NCI-H69 (cell line): ENCODE data around the gene SLC45A3.

Experiments used
- DNase-seq: peaks from one replicate; lab custom pipeline; 2025; lab: John Stamatoyannopoulos, UW

The SLC45A3 gene

GRCh38 chr1:205633421-205633976 is 46.8 kb downstream of the SLC45A3 start:
- peak; percentile 97 for DNase-seq

DNA sequence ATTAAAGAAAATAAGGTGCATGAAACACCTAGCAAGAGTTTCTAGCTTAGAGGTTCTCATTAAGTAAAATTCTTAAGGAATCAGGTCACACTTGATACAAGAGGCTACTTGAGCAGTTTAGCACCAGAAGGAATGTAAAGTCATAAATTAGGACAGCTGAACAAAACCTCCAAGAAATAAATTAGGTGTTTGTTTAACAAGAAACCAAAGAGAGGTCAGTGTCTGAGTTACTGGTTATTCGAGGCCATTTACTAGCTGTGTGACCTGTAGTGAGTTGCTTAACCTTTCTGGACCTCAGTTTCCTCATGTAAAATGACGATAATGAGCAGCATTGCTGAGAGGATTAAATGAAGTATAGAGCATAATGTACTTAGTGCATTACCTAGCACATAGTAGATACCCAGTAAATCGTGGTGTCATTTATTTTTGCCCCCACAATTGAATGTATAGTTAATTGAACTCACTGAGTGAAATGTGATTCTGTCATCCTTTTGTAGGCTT is 47.6 kb downstream of the SLC45A3 start:
- peak; percentile 64 for DNase-seq

DNA sequence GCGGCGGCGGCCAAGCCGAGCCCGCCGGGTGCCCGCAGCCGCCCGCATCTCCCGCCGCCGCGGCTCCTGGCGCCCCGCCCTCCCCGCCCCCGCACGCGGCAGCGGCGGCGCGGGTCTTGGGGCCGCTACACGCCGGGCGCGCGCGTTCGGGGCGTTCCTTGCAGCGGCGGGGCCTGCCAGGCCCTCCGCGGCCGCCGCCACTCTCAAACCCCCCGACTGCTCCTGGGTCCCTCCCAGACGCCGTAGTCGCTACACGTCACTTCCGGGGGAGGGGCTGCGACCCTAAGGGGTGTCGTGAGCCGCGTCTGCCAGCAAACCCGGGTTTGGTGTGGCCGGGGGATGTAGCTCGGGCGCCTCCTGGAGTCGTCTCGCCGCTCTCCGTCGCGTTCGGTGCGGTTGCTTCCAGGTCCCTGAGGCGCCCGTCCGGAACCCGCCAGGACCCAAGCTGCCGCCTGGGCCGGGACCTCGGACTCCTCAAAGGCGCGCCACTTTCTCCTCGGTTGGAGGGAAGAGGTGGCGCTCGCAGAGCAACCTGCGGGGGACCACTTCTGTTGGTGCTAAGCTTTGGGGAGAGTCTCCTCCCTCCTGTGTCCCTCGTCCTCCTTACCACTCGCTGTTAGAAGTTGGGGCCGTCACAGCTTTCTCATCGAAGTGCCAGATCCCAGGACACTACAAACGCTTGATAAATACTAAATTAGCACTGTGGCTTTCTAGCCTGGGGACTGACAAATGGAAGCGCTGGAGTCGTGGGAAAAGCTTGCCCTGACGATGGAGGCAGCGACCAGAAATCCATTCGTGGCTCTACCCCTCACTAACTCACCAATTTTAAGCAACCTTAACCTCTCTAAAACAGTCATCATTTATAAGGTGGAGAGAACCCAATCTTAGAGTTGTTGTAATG is 48.3 kb downstream of the SLC45A3 start, which contains the start of gene ELK4:
Gene ELK4 (minus strand): TSS at position 244 of the 901 bp plus-strand sequence. CDS start 8,129 bp downstream, outside the sequence.
- peak; percentile 99 for DNase-seq

DNA sequence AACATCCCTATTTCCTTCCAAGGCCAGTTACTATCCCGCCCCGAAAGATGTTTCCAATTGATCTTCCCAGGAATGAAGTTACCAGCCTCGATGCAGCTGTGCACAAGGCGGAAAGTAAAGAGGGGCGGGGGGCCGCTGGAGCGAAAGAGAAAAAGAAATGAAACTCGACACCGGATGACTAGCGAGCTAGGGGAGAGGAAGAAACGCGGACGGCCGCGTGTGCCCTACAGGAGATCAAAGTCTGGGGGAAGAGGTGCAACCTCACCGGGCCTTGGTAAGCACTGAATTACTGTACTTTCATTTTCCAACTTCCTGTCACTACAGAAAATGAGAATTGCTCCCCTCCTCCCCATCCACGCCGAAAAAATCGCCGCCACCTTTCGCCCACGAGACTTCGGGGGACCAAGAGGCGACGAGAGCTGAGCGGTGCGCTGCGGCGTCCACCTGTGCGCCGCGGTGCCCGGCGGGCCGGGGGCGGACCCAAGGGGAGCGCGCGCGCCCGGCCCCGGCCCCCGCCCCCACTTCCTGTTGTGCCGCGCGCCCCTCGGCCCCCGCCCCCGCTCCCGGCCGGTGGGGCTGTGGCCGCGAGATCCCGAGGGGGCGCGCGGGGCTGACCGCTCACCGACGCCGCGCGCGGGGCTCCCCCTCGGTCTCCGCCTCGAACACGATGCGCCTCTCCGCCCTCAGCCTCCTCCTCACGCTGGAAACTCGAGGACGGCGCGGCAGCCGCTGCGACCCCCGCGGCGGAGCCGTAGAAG is 49.1 kb downstream of the SLC45A3 start:
- peak; percentile 96 for DNase-seq

DNA sequence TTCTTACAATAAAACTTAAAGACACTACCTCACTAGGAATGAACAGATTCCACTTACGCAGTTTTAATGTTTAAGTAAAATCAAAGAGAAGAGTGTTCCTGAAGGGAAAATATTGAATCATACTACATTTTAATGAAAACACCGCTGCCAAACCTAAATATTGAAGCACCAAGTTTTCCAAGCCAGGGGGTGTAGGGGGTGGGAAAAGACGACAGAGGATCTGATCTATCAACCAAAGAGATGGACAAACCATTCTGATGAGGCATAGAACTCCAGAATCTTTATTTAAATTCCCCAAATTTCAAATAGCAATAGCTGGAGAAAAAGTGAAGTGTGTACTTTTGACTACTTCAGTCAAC is 49.7 kb downstream of the SLC45A3 start:
- no peak for DNase-seq

GRCh38 chr1:205630241-205630640 is 50.1 kb downstream of the SLC45A3 start:
- no peak for DNase-seq

DNA sequence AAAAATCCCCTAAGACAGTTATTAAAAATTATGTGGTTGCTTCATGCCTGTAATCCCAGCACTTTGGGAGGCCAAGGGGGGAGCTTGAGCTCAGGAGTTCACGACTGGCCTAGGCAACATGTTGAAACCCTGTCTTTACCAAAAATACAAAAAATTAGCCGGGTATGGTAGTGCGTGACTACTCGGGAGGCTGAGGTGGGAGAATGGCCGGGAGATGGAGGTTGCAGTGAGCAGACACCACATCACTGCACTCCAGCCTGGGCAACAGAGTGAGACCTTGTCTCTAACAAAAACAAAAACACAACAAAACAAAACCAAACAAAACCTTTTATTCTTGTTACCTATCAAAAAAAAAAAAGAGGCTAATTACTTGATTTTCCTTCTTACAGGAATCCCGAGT is 50.6 kb downstream of the SLC45A3 start:
- DNase-seq = no peak

DNA sequence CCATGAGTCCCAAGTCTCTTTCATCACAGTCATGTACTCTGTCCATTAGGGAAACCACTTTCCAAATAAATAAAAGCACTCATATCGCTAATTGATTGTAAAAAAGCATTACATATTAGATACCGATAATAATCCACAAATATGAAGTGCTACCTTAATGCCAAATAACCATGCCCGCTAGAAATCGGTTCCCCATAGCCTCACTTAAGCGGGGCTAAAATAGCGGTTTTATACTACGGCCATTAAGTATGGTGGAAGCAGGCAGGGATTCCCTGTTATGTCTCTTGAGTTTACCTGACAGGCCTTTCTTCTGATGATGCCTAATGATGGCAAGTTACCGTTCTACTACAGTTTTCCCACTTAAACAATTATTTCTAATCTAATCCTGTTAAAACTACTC is 52.4 kb downstream of the SLC45A3 start:
- no peak for DNase-seq

GRCh38 chr1:205626216-205626615 is 54.1 kb downstream of the SLC45A3 start:
- no peak for DNase-seq

DNA sequence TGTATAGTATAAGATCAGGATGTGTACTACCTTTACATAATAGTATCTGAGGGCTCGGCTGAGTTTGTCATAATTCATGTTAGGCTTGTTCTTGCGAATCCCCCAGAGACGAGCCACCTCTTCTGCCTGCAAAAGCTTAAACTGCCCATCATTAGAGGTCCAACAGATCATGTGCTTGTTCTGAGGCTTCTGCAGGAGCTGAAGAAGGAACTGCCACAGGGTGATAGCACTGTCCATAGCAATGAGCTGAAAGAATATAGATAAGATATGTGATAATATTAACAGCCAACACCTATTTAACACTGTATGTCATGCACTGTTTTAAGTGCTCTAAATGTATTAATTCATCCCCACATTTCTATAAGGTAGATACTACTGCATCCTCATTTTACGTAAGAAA is 56.7 kb downstream of the SLC45A3 start:
- DNase-seq = no peak

DNA sequence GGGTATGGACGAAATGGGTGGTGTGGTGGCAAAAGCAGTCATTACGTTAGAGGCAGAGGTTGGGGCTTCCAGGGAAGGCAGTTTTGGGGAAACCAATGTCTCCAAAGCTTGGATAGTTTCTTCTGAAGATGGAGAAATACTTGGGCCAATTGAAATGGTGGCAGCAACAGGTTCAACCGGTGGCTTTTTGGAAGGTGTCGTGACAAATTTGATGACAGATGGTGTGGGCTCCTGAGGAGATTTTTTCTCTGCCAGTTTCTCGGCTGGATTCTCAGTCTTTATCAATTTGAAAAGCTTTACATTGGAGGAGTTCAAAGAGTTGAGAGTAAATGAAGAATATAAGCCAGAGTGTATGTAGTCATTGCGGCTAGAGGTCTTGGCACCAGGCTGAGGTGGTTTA is 60.0 kb downstream of the SLC45A3 start:
- DNase-seq = no peak

GRCh38 chr1:205619376-205619775 is 60.9 kb downstream of the SLC45A3 start:
- DNase-seq = no peak

DNA sequence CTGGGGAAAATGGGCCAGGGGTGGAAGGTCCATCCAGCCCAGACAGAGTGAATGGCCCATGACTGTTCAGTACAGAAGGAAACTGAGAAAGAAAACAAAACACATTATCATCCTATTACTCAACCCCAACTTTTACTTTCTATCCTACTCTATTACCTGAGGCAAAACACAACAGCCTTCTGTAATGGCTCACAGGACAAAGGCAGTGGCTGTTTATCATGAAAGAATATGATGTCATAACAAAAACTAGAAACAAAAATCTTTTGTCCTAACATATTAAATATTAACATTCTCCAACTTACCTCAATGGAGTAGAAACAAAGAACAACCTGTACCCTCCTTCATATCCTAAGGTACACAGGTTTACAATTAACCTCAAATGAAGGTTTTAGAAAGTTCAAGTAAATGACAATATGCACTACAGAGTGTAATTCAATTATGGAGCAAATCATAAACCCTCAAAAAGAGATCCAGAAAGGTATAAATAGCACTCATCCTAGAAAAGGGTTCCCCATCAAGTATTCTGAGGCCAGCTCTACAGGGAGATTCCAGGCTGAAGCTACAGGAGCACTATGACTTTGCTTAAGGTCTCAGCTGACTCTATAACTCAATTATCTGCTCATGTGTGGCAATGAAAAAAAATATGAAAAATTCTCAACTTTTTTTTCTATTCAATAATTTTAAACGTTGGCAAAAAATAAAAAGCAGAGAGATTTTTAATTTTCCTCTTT is 63.6 kb downstream of the SLC45A3 start:
- DNase-seq = no peak

DNA sequence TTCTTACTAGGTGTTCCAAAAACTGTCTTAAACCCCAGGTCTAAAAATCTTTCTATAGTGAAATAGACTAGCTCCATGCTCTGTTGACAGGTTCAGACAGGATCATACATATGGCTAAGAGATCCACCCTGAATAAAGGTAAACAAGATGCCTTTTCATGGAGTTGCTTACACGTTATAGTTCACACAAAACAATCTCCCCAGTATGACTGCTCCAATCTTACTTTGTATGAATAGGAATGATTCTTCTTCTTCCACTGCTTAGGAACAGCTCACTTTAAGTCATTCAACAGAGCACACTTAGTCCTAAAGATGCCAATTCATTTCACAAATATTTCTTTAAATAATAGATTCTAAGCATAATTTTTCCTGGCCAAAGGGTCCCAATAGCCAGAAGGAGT is 64.5 kb downstream of the SLC45A3 start:
- DNase-seq = no peak

GRCh38 chr1:205613854-205614412 is 66.4 kb downstream of the SLC45A3 start:
- DNase-seq = no peak

DNA sequence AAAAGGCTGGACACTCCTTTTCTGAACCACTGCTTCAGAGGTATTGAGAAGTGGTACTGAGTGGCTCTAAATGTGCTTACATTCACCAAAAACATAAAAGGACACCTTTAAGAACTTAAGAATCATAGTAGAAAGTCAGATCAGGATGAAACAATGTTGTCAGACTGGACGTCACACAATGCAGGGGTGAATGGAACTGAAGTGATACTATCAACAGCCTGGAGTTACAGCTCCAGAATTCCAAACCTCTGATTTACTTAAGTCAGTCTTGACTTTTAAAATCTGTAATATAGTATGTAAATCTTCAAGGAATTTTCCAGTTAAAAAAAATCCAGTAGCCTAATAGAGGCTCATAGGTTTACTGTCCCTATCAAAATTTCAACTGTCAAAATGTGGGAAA is 67.8 kb downstream of the SLC45A3 start:
- no peak for DNase-seq

DNA sequence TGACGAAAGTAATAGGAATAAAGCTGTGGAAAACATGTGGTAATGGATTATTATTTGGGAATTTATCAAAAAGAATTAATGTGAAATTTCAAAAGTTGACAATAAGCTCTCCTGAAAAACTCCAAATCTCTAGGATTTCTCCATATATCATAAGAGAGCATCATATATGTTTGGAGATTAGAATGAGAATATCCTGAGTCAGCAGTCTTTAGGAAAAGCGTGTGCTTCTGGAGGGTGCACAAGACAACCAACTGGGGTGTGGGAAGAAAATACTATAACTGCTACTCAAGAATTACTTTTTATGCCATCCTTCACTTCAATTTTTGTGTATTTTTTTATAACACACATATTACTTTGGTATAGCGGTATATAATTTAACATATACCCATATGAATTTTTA is 68.2 kb downstream of the SLC45A3 start:
- DNase-seq = no peak

GRCh38 chr1:205610901-205611466 is 69.3 kb downstream of the SLC45A3 start:
- no peak for DNase-seq

- DNase-seq = no peak
Measured at GRCh38 chr1:205610036-205610435, 70.3 kb downstream of the SLC45A3 start.
